ENCODE measurements around the gene IQSEC1.

IQSEC1 gene

GRCh38 chr3:13053420-13053819 is 19.8 kb downstream of the IQSEC1 start:
- Histone ChIP-seq H3K4me1 (no peaks in the 10 kb centered on the region), H3K27ac (no peak overlapping the region), H3K9me3 (ENCODE audit: control insufficient read depth, low read length) (no peaks in the 10 kb centered on the region), H3K36me3 (ENCODE audit: control insufficient read depth, insufficient read depth, low read length) (no peaks in the 10 kb centered on the region), H3K79me2 (no peaks in the 10 kb centered on the region), H3K4me3 (ENCODE audit: low read depth, low read length) (no peak overlapping the region), H3K9ac (no peak overlapping the region), H2AFZ (no peak overlapping the region), H3K4me2 (ENCODE audit: low read length) (no peak overlapping the region), H3K27me3 (ENCODE audit: control insufficient read depth, insufficient read depth, low read length) (no peaks in the 10 kb centered on the region)
- TF ChIP-seq CTCF (IDR thresholded peaks at IDR 0.05), result no peak

- no peak overlapping the region for H3K4me3 ChIP-seq (ENCODE audit: low read depth, low read length)
- H3K9ac ChIP-seq, result no peak overlapping the region
- H3K4me2 ChIP-seq (ENCODE audit: low read length), result no peak overlapping the region
- no peaks in the 10 kb centered on the region for H3K4me1 ChIP-seq
- H2AFZ ChIP-seq, result no peak overlapping the region
- no peaks in the 10 kb centered on the region for H3K36me3 ChIP-seq (ENCODE audit: control insufficient read depth, insufficient read depth, low read length)
- H3K27ac ChIP-seq, result no peak overlapping the region
- no peaks in the 10 kb centered on the region for H3K79me2 ChIP-seq
- no peak for TF ChIP-seq CTCF (IDR thresholded peaks at IDR 0.05)
- no peaks in the 10 kb centered on the region for H3K9me3 ChIP-seq (ENCODE audit: control insufficient read depth, low read length)
- no peaks in the 10 kb centered on the region for H3K27me3 ChIP-seq (ENCODE audit: control insufficient read depth, insufficient read depth, low read length)
Observed at GRCh38 chr3:13052191-13052820, 20.9 kb downstream of the IQSEC1 start.

- H3K27me3 ChIP-seq (ENCODE audit: control insufficient read depth, insufficient read depth, low read length), result no peaks in the 10 kb centered on the region
- no peak overlapping the region for H3K4me2 ChIP-seq (ENCODE audit: low read length)
- no peaks in the 10 kb centered on the region for H3K36me3 ChIP-seq (ENCODE audit: control insufficient read depth, insufficient read depth, low read length)
- no peak overlapping the region for H3K27ac ChIP-seq
- no peak overlapping the region for H2AFZ ChIP-seq
- TF ChIP-seq CTCF (IDR thresholded peaks at IDR 0.05), result no peak
- no peak overlapping the region for H3K4me3 ChIP-seq (ENCODE audit: low read depth, low read length)
- H3K9me3 ChIP-seq (ENCODE audit: control insufficient read depth, low read length), result no peaks in the 10 kb centered on the region
- no peak overlapping the region for H3K9ac ChIP-seq
- no peaks in the 10 kb centered on the region for H3K79me2 ChIP-seq
- H3K4me1 ChIP-seq, result no peaks in the 10 kb centered on the region
Observed at GRCh38 chr3:13051581-13051980, 21.6 kb downstream of the IQSEC1 start.

GRCh38 chr3:13051066-13051465 is 22.2 kb downstream of the IQSEC1 start:
- Histone ChIP-seq H3K27ac (no peak overlapping the region), H2AFZ (no peak overlapping the region), H3K79me2 (no peaks in the 10 kb centered on the region), H3K4me2 (ENCODE audit: low read length) (no peak overlapping the region), H3K4me1 (no peaks in the 10 kb centered on the region), H3K36me3 (ENCODE audit: control insufficient read depth, insufficient read depth, low read length) (no peaks in the 10 kb centered on the region), H3K9ac (no peak overlapping the region), H3K27me3 (ENCODE audit: control insufficient read depth, insufficient read depth, low read length) (no peaks in the 10 kb centered on the region), H3K4me3 (ENCODE audit: low read depth, low read length) (no peak overlapping the region), H3K9me3 (ENCODE audit: control insufficient read depth, low read length) (no peaks in the 10 kb centered on the region)
- no peak for TF ChIP-seq CTCF (IDR thresholded peaks at IDR 0.05)

GRCh38 chr3:13050446-13050845 is 22.8 kb downstream of the IQSEC1 start:
- Histone ChIP-seq H3K4me1 (no peaks in the 10 kb centered on the region), H3K4me2 (ENCODE audit: low read length) (no peak overlapping the region), H3K36me3 (ENCODE audit: control insufficient read depth, insufficient read depth, low read length) (no peaks in the 10 kb centered on the region), H2AFZ (no peak overlapping the region), H3K4me3 (ENCODE audit: low read depth, low read length) (no peak overlapping the region), H3K9ac (no peak overlapping the region), H3K79me2 (no peaks in the 10 kb centered on the region), H3K9me3 (ENCODE audit: control insufficient read depth, low read length) (no peaks in the 10 kb centered on the region), H3K27me3 (ENCODE audit: control insufficient read depth, insufficient read depth, low read length) (no peaks in the 10 kb centered on the region), H3K27ac (no peak overlapping the region)
- no peak for TF ChIP-seq CTCF (IDR thresholded peaks at IDR 0.05)

Data from parathyroid adenoma (tissue), 2 donors.